Body of pancreas (tissue), 4 donors: ENCODE measurements around the gene TFAP2D. TPM values are rescaled to one million over a fixed set of nuclear protein-coding genes. Genes with fewer than 3 reads are reported as not detected.

Experiments used
- ATAC-seq: fragments of 150-250 bp; one replicate; pipeline ENCODE4 v1.9.1; 2016
- DNase-seq, 4 donors: peaks; one replicate each; pipeline ENCODE4 v3.0.0-alpha.2; 2019
- H3K27ac ChIP-seq, 4 donors: fragments of 200-600 bp; sonication (generic); 1 replicate in 3 of 4; 2 replicates in 1 of 4; pipeline versions ENCODE4 v1.5.1 to v1.6.1; 2016 to 2019; ENCODE audit warnings: mild to moderate bottlenecking in 1 of 4, mixed read lengths in 1 of 4, moderate library complexity in 1 of 4
- H3K27me3 ChIP-seq, 2 donors: fragments of 200-600 bp; sonication (generic); one replicate each; pipeline ENCODE4 v1.6.0; 2016; ENCODE audit warnings: mild to moderate bottlenecking in 1 of 2
- H3K36me3 ChIP-seq, 2 donors: fragments of 200-600 bp; sonication (generic); replicated peaks in 1 of 2; 2 replicates each; pipeline ENCODE4 v1.5.1; 2016; ENCODE audit warnings: low read depth in 2 of 2; ENCODE audit not compliant: insufficient read depth in 1 of 2
- H3K4me1 ChIP-seq: fragments of 200-600 bp; sonication (generic); one replicate; pipeline ENCODE4 v1.6.0; 2016
- H3K4me3 ChIP-seq, 2 donors: fragments of 200-600 bp; sonication (generic); 1 replicate in 1 of 2; 2 replicates in 1 of 2; pipeline ENCODE4 v1.5.1; 2016 to 2019
- H3K9me3 ChIP-seq, 3 donors: fragments of 200-600 bp; sonication (generic); 1 replicate in 2 of 3; 2 replicates in 1 of 3; pipeline ENCODE4 v1.5.1; 2016
- POLR2A ChIP-seq, 3 donors: fragments of 450-650 bp; IDR thresholded peaks; one replicate each; pipeline ENCODE4 v1.6.1; 2016; ENCODE audit warnings: antibody characterized with exemption in 3 of 3, mild to moderate bottlenecking in 2 of 3
- WGBS, 2 donors: methylation state at CpG; one replicate each; pipeline ENCODE4 v1.1.5; 2017; 5-methylcytosine and 5-hydroxymethylcytosine counted together
- intact Hi-C: fragments of 100-400 bp; cut with DNase I; formaldehyde crosslinking; loops from one replicate; pipeline ENCODE4 v1.15.1; 2023
- total RNA-seq, 2 donors: library from RNA; depleted of rRNA; stranded (reverse); fragments of >200 nt; gene quantifications; one replicate each; pipeline ENCODE4 v1.1.0, GENCODE V29; 2016
- TF ChIP-seq, protein P1 (sequence below), 7 experiments: fragments of 450-650 bp in 4 of 7; fragments of 200-600 bp in 3 of 7; sonication (generic) in 3 of 7; IDR thresholded peaks; one replicate each; pipeline ENCODE4 v1.5.1; 2016 to 2019; ENCODE audit warnings: antibody characterized with exemption in 7 of 7

The TFAP2D gene
- total RNA-seq, 2 donors from 2014 or later = not detected

DNA sequence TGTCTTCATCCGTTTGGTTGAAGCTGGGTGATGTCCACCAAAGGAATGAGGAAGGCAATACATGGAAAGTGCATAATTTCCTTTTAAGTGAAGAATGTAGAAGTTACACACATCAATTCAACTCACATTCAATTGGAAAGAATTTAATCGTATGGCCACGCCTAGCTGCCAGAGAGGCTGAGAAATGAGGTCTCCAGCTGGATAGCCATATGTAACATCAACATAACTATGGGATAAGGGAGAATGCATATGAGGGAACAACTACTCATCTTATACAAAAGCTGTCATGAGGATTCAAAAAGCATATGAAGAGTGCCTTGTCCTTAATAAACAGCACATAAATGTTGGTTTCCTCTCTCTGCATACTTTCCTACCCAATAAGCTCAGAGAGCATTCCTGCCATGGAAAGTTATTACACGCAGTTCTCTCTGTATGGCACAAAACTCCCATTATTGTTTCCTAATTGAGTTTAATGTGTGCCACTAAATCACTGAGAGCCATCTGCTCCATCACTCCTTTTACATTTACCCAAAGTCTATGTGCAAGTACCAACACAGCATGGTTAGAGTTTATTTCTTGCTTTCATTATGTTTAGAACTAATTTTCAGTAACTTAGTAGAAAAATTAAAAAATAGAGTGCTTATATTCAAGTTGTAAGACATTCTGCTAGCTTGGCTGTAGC, 21.4 kb upstream of the TFAP2D start:
- Histone ChIP-seq H3K27ac (no peak overlapping the region), H3K4me1 (no peaks in the 10 kb centered on the region), H3K36me3 (no peaks in the 10 kb centered on the region), H3K4me3 (no peak overlapping the region), H3K9me3 (no peaks in the 10 kb centered on the region), H3K27me3 (no peaks in the 10 kb centered on the region)
- no peak for ATAC-seq
- intact Hi-C loops = no loop called here
- no peak for DNase-seq
- no peak for TF ChIP-seq POLR2A (IDR thresholded peaks at IDR 0.05)
- TF ChIP-seq, protein P1, sequence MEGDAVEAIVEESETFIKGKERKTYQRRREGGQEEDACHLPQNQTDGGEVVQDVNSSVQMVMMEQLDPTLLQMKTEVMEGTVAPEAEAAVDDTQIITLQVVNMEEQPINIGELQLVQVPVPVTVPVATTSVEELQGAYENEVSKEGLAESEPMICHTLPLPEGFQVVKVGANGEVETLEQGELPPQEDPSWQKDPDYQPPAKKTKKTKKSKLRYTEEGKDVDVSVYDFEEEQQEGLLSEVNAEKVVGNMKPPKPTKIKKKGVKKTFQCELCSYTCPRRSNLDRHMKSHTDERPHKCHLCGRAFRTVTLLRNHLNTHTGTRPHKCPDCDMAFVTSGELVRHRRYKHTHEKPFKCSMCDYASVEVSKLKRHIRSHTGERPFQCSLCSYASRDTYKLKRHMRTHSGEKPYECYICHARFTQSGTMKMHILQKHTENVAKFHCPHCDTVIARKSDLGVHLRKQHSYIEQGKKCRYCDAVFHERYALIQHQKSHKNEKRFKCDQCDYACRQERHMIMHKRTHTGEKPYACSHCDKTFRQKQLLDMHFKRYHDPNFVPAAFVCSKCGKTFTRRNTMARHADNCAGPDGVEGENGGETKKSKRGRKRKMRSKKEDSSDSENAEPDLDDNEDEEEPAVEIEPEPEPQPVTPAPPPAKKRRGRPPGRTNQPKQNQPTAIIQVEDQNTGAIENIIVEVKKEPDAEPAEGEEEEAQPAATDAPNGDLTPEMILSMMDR (IDR thresholded peaks at IDR 0.05) = no peak
- 47 to 53% methylated on average over 4 of the region's 4 CpGs for WGBS, 2 donors

DNA sequence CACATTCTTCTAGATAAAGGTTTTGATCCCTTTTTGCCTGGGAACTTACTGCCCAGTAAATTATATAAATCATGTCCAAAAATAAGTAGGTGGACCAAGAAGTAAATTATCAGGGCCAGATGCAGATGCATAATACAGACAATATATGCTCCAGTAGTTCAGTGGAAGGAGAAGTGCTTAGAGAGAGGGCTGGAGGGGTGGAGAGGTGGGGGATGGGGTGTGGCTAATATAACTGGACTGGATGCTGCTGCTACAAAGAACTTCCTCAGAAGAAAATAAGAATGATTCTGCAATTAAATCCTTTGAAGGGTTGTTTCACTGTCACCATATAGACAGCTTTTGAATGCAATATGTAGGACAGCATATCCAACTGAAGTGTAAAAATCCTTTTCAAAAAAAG, 14.8 kb upstream of the TFAP2D start:
- H3K4me1 ChIP-seq = no peaks in the 10 kb centered on the region
- no peaks in the 10 kb centered on the region for H3K36me3 ChIP-seq
- TF ChIP-seq, protein P1 (IDR thresholded peaks at IDR 0.05) = no peak
- TF ChIP-seq POLR2A (IDR thresholded peaks at IDR 0.05) = no peak
- H3K4me3 ChIP-seq = no peak overlapping the region
- intact Hi-C loops = no loop called here
- H3K27me3 ChIP-seq = no peaks in the 10 kb centered on the region
- no peaks in the 10 kb centered on the region for H3K9me3 ChIP-seq
- H3K27ac ChIP-seq = no peak overlapping the region
- ATAC-seq (no peak), DNase-seq (no peak)

DNA sequence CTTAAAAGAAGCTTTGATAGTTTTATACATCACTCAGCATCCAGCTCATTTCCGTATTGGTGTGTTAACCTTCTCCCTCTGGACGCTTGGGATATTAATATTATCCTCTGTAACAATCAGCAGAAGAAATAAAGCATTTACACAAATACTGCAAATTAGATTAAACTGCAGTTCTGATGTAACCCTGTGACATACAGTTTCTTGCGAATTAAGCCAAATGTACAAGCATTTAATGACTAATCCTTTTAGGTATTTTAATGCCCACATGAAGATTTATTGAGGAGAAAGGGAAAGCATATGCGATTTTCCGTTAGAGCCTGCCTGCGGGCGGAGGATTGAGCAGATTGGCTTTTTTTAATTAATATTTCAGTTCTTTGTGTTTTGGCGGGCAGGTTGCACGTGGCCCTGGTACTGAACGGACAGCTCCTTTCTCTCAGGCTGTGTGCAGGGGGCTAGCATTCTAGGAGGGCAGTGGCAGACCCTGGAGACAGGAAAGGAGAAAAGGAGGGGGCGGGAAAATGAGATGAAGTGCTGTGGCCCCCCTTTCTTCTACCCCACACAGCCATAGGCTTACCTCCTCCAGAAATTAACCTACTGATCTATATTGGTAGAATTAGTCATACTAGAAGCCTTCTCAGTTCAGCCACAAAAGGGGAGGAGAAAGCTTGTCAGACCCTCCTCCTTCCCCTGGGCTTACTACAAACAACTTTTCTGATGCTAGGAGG, 14.1 kb upstream of the TFAP2D start:
- DNase-seq = no peak
- no peaks in the 10 kb centered on the region for H3K4me1 ChIP-seq
- H3K36me3 ChIP-seq = no peaks in the 10 kb centered on the region
- ATAC-seq = no peak
- H3K27me3 ChIP-seq = no peaks in the 10 kb centered on the region
- H3K4me3 ChIP-seq = no peak overlapping the region
- WGBS, 2 donors = 10% methylated on average over 11 of the region's 11 CpGs
- no peak overlapping the region for H3K27ac ChIP-seq
- H3K9me3 ChIP-seq = no peaks in the 10 kb centered on the region
- TF ChIP-seq, protein P1 (IDR thresholded peaks at IDR 0.05) = no peak
- no peak for TF ChIP-seq POLR2A (IDR thresholded peaks at IDR 0.05)
- intact Hi-C loops = no loop called here

DNA sequence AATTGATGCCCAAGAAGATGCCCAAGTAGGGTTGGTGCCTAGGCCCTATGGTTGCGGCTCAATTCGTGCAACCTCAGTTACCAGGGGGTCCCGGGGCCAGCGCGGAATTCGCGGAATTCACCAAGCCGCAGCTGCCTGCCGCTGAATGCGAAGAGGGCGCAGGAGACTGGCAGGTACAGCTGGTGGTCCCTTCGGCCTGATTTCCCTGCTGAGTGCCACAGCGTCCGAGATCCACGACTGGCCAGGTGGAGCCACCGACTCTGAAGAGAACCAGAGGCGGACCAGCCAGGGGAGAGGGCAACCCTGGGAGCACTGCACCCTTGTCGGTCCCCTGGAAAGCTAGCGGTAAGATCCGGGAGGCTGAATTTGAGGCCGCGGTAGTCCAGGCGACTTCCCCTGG, 6.8 kb upstream of the TFAP2D start:
- WGBS, 2 donors = 2 to 4% methylated on average over 18 to 23 of the region's 23 CpGs
- intact Hi-C loops = no loop called here
- no peaks in the 10 kb centered on the region for H3K36me3 ChIP-seq
- H3K27me3 ChIP-seq = no peaks in the 10 kb centered on the region
- H3K4me1 ChIP-seq = no peaks in the 10 kb centered on the region
- H3K27ac ChIP-seq = no peak overlapping the region
- no peak for ATAC-seq
- no peak for DNase-seq
- H3K9me3 ChIP-seq = no peaks in the 10 kb centered on the region
- no peak overlapping the region for H3K4me3 ChIP-seq
- TF ChIP-seq, protein P1 (IDR thresholded peaks at IDR 0.05) = no peak
- no peak for TF ChIP-seq POLR2A (IDR thresholded peaks at IDR 0.05)

DNA sequence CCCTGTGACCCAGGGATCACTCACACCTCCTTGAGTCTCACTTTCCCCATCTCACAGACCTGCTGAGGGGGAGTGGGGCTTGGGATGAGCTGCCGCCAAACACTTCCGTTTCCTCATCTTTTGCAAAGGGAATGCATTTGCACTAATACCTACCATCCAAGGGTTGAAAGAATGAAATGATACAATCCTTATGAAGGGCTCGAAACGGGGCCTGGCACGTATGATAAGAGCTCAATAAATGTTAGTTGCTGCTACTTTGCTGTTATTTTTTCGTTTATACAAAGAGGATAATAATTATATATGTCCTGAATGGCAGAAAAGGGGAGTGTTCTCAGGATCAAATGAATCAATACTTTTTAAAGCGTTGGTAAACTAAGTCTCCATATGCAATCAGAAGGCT, 6.1 kb upstream of the TFAP2D start:
- no peaks in the 10 kb centered on the region for H3K4me1 ChIP-seq
- no peak for TF ChIP-seq POLR2A (IDR thresholded peaks at IDR 0.05)
- TF ChIP-seq, protein P1 (IDR thresholded peaks at IDR 0.05) = no peak
- no peak overlapping the region for H3K4me3 ChIP-seq
- WGBS, 2 donors = 6% methylated on average over 7 of the region's 7 CpGs
- intact Hi-C loops = no loop called here
- H3K36me3 ChIP-seq = no peaks in the 10 kb centered on the region
- no peak for DNase-seq
- no peaks in the 10 kb centered on the region for H3K9me3 ChIP-seq
- no peak for ATAC-seq
- H3K27ac ChIP-seq = no peak overlapping the region
- no peaks in the 10 kb centered on the region for H3K27me3 ChIP-seq
